Panc1 (cell line): ENCODE measurements around the gene HMGN5. TPM values are rescaled to one million over a fixed set of nuclear protein-coding genes. Genes with fewer than 3 reads are reported as not detected.

Experiments used
- ATAC-seq: fragments of 200-7000 bp; cut with Tn5 transposase; 2 replicates; pipeline ENCODE4 v1.9.1; 2020; ENCODE audit warnings: mild to moderate bottlenecking, moderate library complexity
- BruUV-seq: library from RNA; stranded (reverse); fragments of 400-500 nt; replicated peaks from 2 replicates; lab custom pipeline; 2021; lab: Mats Ljungman, UMichigan
- CTCF ChIA-PET: fragments of 300-600 bp; sonication (Branson Sonifier 250); formaldehyde crosslinking; loops from one replicate; lab custom pipeline; 2022; ENCODE audit warnings: antibody characterized with exemption; lab: Charles Lee
- POLR2A ChIA-PET: fragments of 300-600 bp; sonication (Branson Sonifier 250); formaldehyde crosslinking; loops from one replicate; lab custom pipeline; 2022; ENCODE audit warnings: antibody characterized with exemption; lab: Charles Lee
- DNase-seq: peaks from one replicate; pipeline ENCODE4 v3.0.0-alpha.2; 2010; ENCODE audit warnings: low read depth, low spot score
- H3K27ac ChIP-seq: 2 replicates; pipeline ENCODE4 v1.5.1; 2011; ENCODE audit warnings: mild to moderate bottlenecking, low read length, inconsistent platforms
- H3K27me3 ChIP-seq: fragments of 200-500 bp; sonication (Bioruptor generic); 2 replicates; pipeline ENCODE4 v1.6.0; 2014; ENCODE audit warnings: low read length, inconsistent platforms; ENCODE audit not compliant: control insufficient read depth, insufficient read depth
- H3K36me3 ChIP-seq: fragments of 200-500 bp; sonication (Bioruptor generic); 2 replicates; pipeline ENCODE4 v1.5.1; 2014; ENCODE audit warnings: inconsistent platforms, mild to moderate bottlenecking, low read length, moderate library complexity; ENCODE audit not compliant: control insufficient read depth, insufficient read depth
- H3K4me1 ChIP-seq: 2 replicates; pipeline ENCODE4 v1.5.1; 2011; ENCODE audit warnings: inconsistent platforms, mild to moderate bottlenecking, low read length, moderate library complexity; ENCODE audit not compliant: control insufficient read depth, insufficient read depth
- H3K4me3 ChIP-seq, 2 experiments: 2 replicates each; pipeline ENCODE4 v1.5.1; 2011 to 2012; ENCODE audit warnings: low read depth in 2 of 2, low read length in 2 of 2, mild to moderate bottlenecking in 2 of 2, inconsistent platforms in 1 of 2, moderate library complexity in 1 of 2
- H3K9me3 ChIP-seq: fragments of 200-500 bp; sonication (Bioruptor generic); 2 replicates; pipeline ENCODE4 v1.5.1; 2014; ENCODE audit warnings: low read depth, mild to moderate bottlenecking, inconsistent platforms, low read length, moderate library complexity; ENCODE audit not compliant: control insufficient read depth, insufficient read depth
- CTCF ChIP-seq: fragments of 450-650 bp; IDR thresholded peaks from 2 replicates; pipeline ENCODE4 v1.5.1; 2017; ENCODE audit warnings: mild to moderate bottlenecking
- POLR2AphosphoS5 ChIP-seq: IDR thresholded peaks from 2 replicates; pipeline ENCODE4 v1.6.1; 2012; ENCODE audit warnings: mild to moderate bottlenecking, low read depth, low read length, moderate library complexity
- REST ChIP-seq, 2 experiments: IDR thresholded peaks; 2 replicates each; pipeline ENCODE4 v1.6.1; 2011 to 2012; ENCODE audit warnings: low read depth in 2 of 2, control low read depth in 1 of 2, low read length in 1 of 2, mild to moderate bottlenecking in 1 of 2, moderate library complexity in 1 of 2; ENCODE audit not compliant: insufficient read depth in 1 of 2
- SIN3A ChIP-seq: IDR thresholded peaks from 2 replicates; pipeline ENCODE4 v1.6.1; 2012; ENCODE audit warnings: low read depth, mild to moderate bottlenecking, low read length, moderate library complexity, borderline replicate concordance; ENCODE audit not compliant: insufficient read depth
- TCF7L2 ChIP-seq: IDR thresholded peaks from 2 replicates; pipeline ENCODE4 v1.6.1; 2011; ENCODE audit warnings: mild to moderate bottlenecking, low read depth, low read length, inconsistent platforms
- in situ Hi-C: cut with HindIII; loops from 2 replicates; pipeline ENCODE4 v1.10.0; 2016; ENCODE audit warnings: low sequenced_read_pairs, low pct_unique_long_range_greater_than_20kb
- intact Hi-C: fragments of 100-400 bp; cut with micrococcal nuclease; formaldehyde crosslinking; loops from one replicate; pipeline ENCODE4 v1.10.0; 2022; ENCODE audit not compliant: unreplicated experiment
- total RNA-seq: library from RNA; stranded (reverse); gene quantifications from one replicate; pipeline ENCODE4 v1.2.1, GENCODE V29; 2021; ENCODE audit not compliant: unreplicated experiment

The HMGN5 gene
- total RNA-seq, 1 experiment from 2014 or later: 1.5 TPM

GRCh38 chrX:81240701-81241331 is 39.1 kb upstream of the HMGN5 start:
- no peaks in the 10 kb centered on the region for H3K4me1 ChIP-seq
- POLR2A ChIA-PET: no interaction called here
- intact Hi-C loops (no loop called here), in situ Hi-C loops (no loop called here)
- no TSS peak for BruUV-seq
- no peaks in the 10 kb centered on the region for H3K9me3 ChIP-seq
- H3K27ac ChIP-seq: no peak overlapping the region
- H3K27me3 ChIP-seq: no peaks in the 10 kb centered on the region
- ATAC-seq: no peak
- no peaks in the 10 kb centered on the region; the same call in 1 of the 2 replicates for H3K36me3 ChIP-seq
- CTCF ChIA-PET: no interaction called here
- no peak for TF ChIP-seq POLR2AphosphoS5
- TF ChIP-seq SIN3A: no peak
- TF ChIP-seq CTCF: no peak
- TF ChIP-seq REST (IDR thresholded peaks at IDR 0.05; ENCODE audit: insufficient read depth in 1 of 2, low read depth in 2 of 2, low read length in 1 of 2): no peak
- TF ChIP-seq TCF7L2: no peak
- no peak for DNase-seq
- no peak overlapping the region for H3K4me3 ChIP-seq

- DNase-seq (no peak), ATAC-seq (no peak)
- in situ Hi-C loops (no loop called here), intact Hi-C loops (no loop called here)
- ChIA-PET CTCF (no interaction called here), POLR2A (no interaction called here)
- H3K9me3 ChIP-seq: no peaks in the 10 kb centered on the region
- H3K27me3 ChIP-seq: no peaks in the 10 kb centered on the region
- no peaks in the 10 kb centered on the region for H3K36me3 ChIP-seq
- no peak overlapping the region for H3K27ac ChIP-seq
- no peak for TF ChIP-seq REST (IDR thresholded peaks at IDR 0.05; ENCODE audit: insufficient read depth in 1 of 2, low read depth in 2 of 2, low read length in 1 of 2)
- TF ChIP-seq CTCF: no peak
- no peak for TF ChIP-seq SIN3A
- TF ChIP-seq POLR2AphosphoS5: no peak
- no peak for TF ChIP-seq TCF7L2
- no peak overlapping the region for H3K4me3 ChIP-seq
- BruUV-seq: no TSS peak
- no peaks in the 10 kb centered on the region for H3K4me1 ChIP-seq
These were observed 36.5 kb upstream of the HMGN5 start for GRCh38 chrX:81238166-81238565.
